DMS53 (cell line): Measurements from ENCODE around the gene SLC24A4.
"Not testable (repeated sequence)": the region's sequence is repeated elsewhere in the genome, so short reads cannot be mapped to it uniquely, and the experiment has no call there.

Experiments
- DNase-seq: peaks from one replicate; lab custom pipeline; 2025; lab: John Stamatoyannopoulos, UW

The SLC24A4 gene

GRCh38 chr14:92520102-92521057, 197.4 kb downstream of the SLC24A4 start:
- DNase-seq = no peak

GRCh38 chr14:92521058-92521415, 198.1 kb downstream of the SLC24A4 start:
- no peak for DNase-seq

GRCh38 chr14:92523752-92524151, 200.8 kb downstream of the SLC24A4 start:
- DNase-seq = no peak

GRCh38 chr14:92524602-92525185, 201.7 kb downstream of the SLC24A4 start:
- DNase-seq = no peak

- no peak for DNase-seq
Measured at GRCh38 chr14:92525322-92526095, 202.5 kb downstream of the SLC24A4 start.

- DNase-seq = no peak
Measured at GRCh38 chr14:92527721-92528120, 204.8 kb downstream of the SLC24A4 start.

GRCh38 chr14:92528486-92529100, 205.6 kb downstream of the SLC24A4 start:
- no peak for DNase-seq

- no peak for DNase-seq
Measured at GRCh38 chr14:92529903-92530302, 206.9 kb downstream of the SLC24A4 start.

GRCh38 chr14:92531106-92531873, 208.3 kb downstream of the SLC24A4 start:
- no peak for DNase-seq

- peak; percentile 65 for DNase-seq
Measured at GRCh38 chr14:92532490-92533163, 209.7 kb downstream of the SLC24A4 start.

- DNase-seq = no peak
Measured at GRCh38 chr14:92534932-92535643, 212.1 kb downstream of the SLC24A4 start.

- DNase-seq = not testable (repeated sequence)
Measured at GRCh38 chr14:92536231-92536630, 213.3 kb downstream of the SLC24A4 start.

GRCh38 chr14:92538412-92538985, 215.5 kb downstream of the SLC24A4 start:
- no peak for DNase-seq

GRCh38 chr14:92539419-92539818, 216.5 kb downstream of the SLC24A4 start:
- no peak for DNase-seq

GRCh38 chr14:92539875-92540274, 216.9 kb downstream of the SLC24A4 start:
- no peak for DNase-seq

- DNase-seq = peak; percentile 58
Measured at GRCh38 chr14:92540472-92541048, 217.6 kb downstream of the SLC24A4 start.

- DNase-seq = no peak
Measured at GRCh38 chr14:92542766-92543554, 220.0 kb downstream of the SLC24A4 start.

- peak; percentile 35 for DNase-seq
Measured at GRCh38 chr14:92544051-92544720, 221.2 kb downstream of the SLC24A4 start.
